Heart left ventricle (tissue), 16 donors: ENCODE measurements around the gene ASMT. TPM values are rescaled to one million over a fixed set of nuclear protein-coding genes. Genes with fewer than 3 reads are reported as not detected.
"Not testable (repeated sequence)": the region's sequence is repeated elsewhere in the genome, so short reads cannot be mapped to it uniquely, and the experiment has no call there.

ENCODE experiments used
- ATAC-seq, 4 donors: fragments of 200-7000 bp; cut with Tn5 transposase; one replicate each; pipeline ENCODE4 v1.9.1; 2020 to 2022; ENCODE audit warnings: moderate library complexity in 4 of 4, mild to moderate bottlenecking in 3 of 4, moderate number of reproducible peaks in 1 of 4
- DNase-seq, 5 donors: peaks; one replicate each; pipeline ENCODE4 v3.0.0-alpha.2; 2020
- H3K27ac ChIP-seq, 12 donors: fragments of 200-600 bp; sonication (generic) in 4 of 12; one replicate each; pipeline versions ENCODE4 v1.5.0 to v1.8.0; 2016 to 2022; ENCODE audit warnings: mild to moderate bottlenecking in 2 of 12
- H3K27me3 ChIP-seq, 9 donors: fragments of 200-600 bp; sonication (generic) in 2 of 9; one replicate each; pipeline versions ENCODE4 v1.5.1 to v1.8.0; 2016 to 2022; ENCODE audit warnings: mild to moderate bottlenecking in 3 of 9
- H3K36me3 ChIP-seq, 9 donors: fragments of 200-600 bp; sonication (generic) in 2 of 9; one replicate each; pipeline versions ENCODE4 v1.5.0 to v1.8.0; 2018 to 2022; ENCODE audit warnings: mild to moderate bottlenecking in 2 of 9
- H3K4me1 ChIP-seq, 12 donors: fragments of 200-600 bp; sonication (generic) in 4 of 12; one replicate each; pipeline versions ENCODE4 v1.5.0 to v1.8.0; 2016 to 2022; ENCODE audit warnings: mild to moderate bottlenecking in 3 of 12
- H3K4me3 ChIP-seq, 12 donors: fragments of 200-600 bp; sonication (generic) in 4 of 12; one replicate each; pipeline versions ENCODE4 v1.5.0 to v1.8.0; 2017 to 2022; ENCODE audit warnings: mild to moderate bottlenecking in 9 of 12, moderate library complexity in 4 of 12
- H3K9me3 ChIP-seq, 12 donors: fragments of 200-600 bp; sonication (generic) in 4 of 12; one replicate each; pipeline versions ENCODE4 v1.5.0 to v1.8.0; 2016 to 2022; ENCODE audit warnings: mild to moderate bottlenecking in 1 of 12
- POLR2A ChIP-seq, 2 donors: fragments of 450-650 bp; IDR thresholded peaks; one replicate each; pipeline ENCODE4 v1.6.1; 2017; ENCODE audit warnings: antibody characterized with exemption in 2 of 2, mild to moderate bottlenecking in 2 of 2, moderate library complexity in 2 of 2
- WGBS, 4 donors: extraction: QIAGEN DNeasy Blood & Tissue Kit in 2 of 4; methylation state at CpG; one replicate each; pipeline versions ENCODE4 v1.1.5 to v1.1.7; 2013 to 2018; 5-methylcytosine and 5-hydroxymethylcytosine counted together
- intact Hi-C, 10 donors: fragments of 100-400 bp; cut with DNase I; formaldehyde crosslinking; loops; one replicate each; pipeline versions ENCODE4 v1.11.1 to v1.14.2; 2022
- long read RNA-seq, 3 donors: library from polyadenylated mRNA; unstranded; transcript quantifications; one replicate each; pipeline ENCODE4 v2.0.0, GENCODE V29; 2020 to 2021
- polyA plus RNA-seq, 2 donors: library from polyadenylated mRNA; stranded (reverse); fragments of 200-250 nt; gene quantifications; one replicate each; pipeline ENCODE4 v1.2.3, GENCODE V29; 2013
- total RNA-seq, 9 donors: library from RNA; depleted of rRNA in 2 of 9; stranded (reverse); fragments of >200 nt in 2 of 9; fragmentation: NEBNext Ultra II Directional in 3 of 9; extraction: Animal tissue kit (Norgen Biotek cat#: 25700) in 3 of 9; gene quantifications; one replicate each; pipeline versions ENCODE4 v1.1.0 to v1.2.4, GENCODE V29; 2016 to 2023
- TF ChIP-seq, protein P1 (sequence below), 12 donors: fragments of 200-600 bp; sonication (generic) in 4 of 12; IDR thresholded peaks; one replicate each; pipeline versions ENCODE4 v1.5.0 to v1.8.0; 2018 to 2022; ENCODE audit warnings: antibody characterized with exemption in 12 of 12, mild to moderate bottlenecking in 5 of 12
- donor health status: ischemic (EF 13 %, LVEDD 7.1; RV severe dilation, severe dysfunction).
- donor health status: healthy with polysubstance abuse.
- donor health status: DM: no; HTN: yes; CAD: no.
- donor health status: DM: no; HTN: no; CAD: no.
- donor health status: ischemic (EF 25% LVEDD 6.9; RV normal size, moderate dysfunction).
- donor health status: ischemic (EF 25% LVEDD 5.7; RV mildly dilated, moderate dysfunction).
- donor health status: healthy.
- donor health status: DM: yes; HTN: yes; CAD: no.
- donor health status: ischemic (EF 35%, LVEDD 5.7; RV mildly dilated, moderate dysfunction).
- donor health status: nonischemic (EF 11% LVEDD 7.7; RV severe dilation, severe dysfunction).
- donor health status: DM: yes; HTN: yes; CAD: no.
- donor health status: PGD.
- donor health status: ischemic (EF 29% LVEDD 5.4; RV normal size, mild dysfunction).
- donor health status: nonischemic (EF 23%, LVEDD 6.1; RV moderate dilation, normal function).

ASMT gene, protein sequence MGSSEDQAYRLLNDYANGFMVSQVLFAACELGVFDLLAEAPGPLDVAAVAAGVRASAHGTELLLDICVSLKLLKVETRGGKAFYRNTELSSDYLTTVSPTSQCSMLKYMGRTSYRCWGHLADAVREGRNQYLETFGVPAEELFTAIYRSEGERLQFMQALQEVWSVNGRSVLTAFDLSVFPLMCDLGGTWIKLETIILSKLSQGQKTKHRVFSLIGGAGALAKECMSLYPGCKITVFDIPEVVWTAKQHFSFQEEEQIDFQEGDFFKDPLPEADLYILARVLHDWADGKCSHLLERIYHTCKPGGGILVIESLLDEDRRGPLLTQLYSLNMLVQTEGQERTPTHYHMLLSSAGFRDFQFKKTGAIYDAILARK
- not detected for total RNA-seq
- polyA plus RNA-seq = under 1 TPM in 1 of 2 donors, not detected in 1; 0.11 TPM
- long read RNA-seq, donor 1 = 0 reads
- long read RNA-seq, donor 2 = 0 reads
- long read RNA-seq, donor 3 = 0 reads

GRCh38 chrX:1614927-1615326 is at the start of gene ASMT:
ASMT (plus strand) TSS chrX:1615059; CDS start chrX:1615200, 141 bp downstream.
- no peak for DNase-seq
- intact Hi-C loops = no loop called here
- no peak for ATAC-seq

DNA sequence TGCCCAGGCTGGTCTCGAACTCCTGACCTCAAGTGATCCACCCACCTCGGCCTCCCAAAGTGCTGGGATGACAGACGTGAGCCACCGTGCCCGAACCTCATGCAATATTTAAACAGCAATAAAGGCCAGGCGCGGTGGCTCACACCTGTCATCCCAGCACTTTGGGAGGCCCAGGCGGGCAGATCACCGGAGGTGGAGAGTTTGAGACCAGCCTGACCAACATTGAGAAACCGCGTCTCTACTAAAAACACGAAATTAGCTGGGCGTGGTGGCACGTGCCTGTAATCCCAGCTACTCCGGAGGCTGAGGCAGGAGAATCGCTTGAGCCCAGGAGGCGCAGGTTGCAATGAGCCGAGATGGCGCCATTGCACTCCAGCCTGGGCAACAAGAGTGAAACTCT is 40.7 kb upstream of the ASMT start:
- not testable (repeated sequence) for H3K27ac ChIP-seq, H3K9me3 ChIP-seq, DNase-seq, H3K27me3 ChIP-seq, H3K4me3 ChIP-seq, H3K36me3 ChIP-seq, ATAC-seq
- peaks cover 0 to 18% (median 0%) of the 10 kb centered on the region in 12 donors for H3K4me1 ChIP-seq
- intact Hi-C loops = loop anchor here in 2 of 10 donors (5.0 to 10.0 kb wide), 2 partner anchors 109 to 117 kb away; no protein-coding TSS in a partner anchor
- 91 to 95% (median 93%) methylated on average over 19 of the region's 19 CpGs for WGBS, 4 donors

More at GRCh38 chrX:1614927-1615326, at the start of gene ASMT:
- Histone ChIP-seq H3K36me3 (no peaks in the 10 kb centered on the region), H3K27me3 (no peaks in the 10 kb centered on the region), H3K4me3 (no peak within 1 kb of the TSS), H3K4me1 (no peaks in the 10 kb centered on the region), H3K9me3 (no peaks in the 10 kb centered on the region), H3K27ac (no peak within 1 kb of the TSS)
- 74 to 83% (median 77%) methylated on average over 12 to 17 of the region's 17 CpGs for WGBS, 4 donors
- TF ChIP-seq, protein P1, sequence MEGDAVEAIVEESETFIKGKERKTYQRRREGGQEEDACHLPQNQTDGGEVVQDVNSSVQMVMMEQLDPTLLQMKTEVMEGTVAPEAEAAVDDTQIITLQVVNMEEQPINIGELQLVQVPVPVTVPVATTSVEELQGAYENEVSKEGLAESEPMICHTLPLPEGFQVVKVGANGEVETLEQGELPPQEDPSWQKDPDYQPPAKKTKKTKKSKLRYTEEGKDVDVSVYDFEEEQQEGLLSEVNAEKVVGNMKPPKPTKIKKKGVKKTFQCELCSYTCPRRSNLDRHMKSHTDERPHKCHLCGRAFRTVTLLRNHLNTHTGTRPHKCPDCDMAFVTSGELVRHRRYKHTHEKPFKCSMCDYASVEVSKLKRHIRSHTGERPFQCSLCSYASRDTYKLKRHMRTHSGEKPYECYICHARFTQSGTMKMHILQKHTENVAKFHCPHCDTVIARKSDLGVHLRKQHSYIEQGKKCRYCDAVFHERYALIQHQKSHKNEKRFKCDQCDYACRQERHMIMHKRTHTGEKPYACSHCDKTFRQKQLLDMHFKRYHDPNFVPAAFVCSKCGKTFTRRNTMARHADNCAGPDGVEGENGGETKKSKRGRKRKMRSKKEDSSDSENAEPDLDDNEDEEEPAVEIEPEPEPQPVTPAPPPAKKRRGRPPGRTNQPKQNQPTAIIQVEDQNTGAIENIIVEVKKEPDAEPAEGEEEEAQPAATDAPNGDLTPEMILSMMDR (IDR thresholded peaks at IDR 0.05) = no peak
- no peak for TF ChIP-seq POLR2A (IDR thresholded peaks at IDR 0.05)

DNA sequence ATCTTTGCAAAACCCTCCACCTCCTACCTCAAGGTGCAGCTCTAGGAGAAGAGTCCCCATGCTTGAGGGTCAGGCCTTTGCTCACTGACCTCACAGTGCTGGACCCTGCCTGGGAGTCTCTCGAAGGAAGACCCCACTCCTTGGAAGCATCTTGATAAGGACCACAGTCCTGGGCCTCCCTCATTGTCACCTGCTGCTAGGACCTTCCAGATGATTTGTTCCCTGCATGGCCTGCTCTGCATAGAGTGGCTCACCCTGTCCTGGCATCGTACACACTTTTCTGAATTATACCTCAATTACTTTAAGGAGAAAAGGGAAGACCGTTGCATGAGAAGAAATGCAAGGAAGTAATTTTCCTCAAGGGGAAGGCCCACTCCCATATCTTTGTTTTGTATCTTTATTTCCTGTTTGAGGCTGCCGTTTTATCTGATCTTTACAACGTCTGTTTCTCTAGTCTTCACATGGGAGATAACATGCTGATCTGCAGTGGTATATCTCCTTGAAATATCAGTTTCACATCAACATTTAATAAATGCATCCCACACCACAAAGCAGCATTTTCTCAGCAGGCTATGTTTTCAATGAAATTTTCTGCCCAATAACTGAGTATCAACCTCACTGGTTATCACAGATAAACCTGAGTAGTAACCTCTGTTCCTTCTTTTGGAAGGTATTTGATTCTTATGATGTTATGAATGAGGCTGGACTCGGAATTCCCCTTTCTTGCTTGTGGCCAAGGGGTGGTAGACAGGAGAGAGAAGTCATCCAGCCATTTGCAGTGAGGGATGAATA is 38.5 kb upstream of the ASMT start:
- peaks cover 0 to 6% (median 0%) of the 10 kb centered on the region in 9 donors for H3K27me3 ChIP-seq
- no peaks in the 10 kb centered on the region for H3K36me3 ChIP-seq
- H3K4me3 ChIP-seq = no peak overlapping the region
- H3K9me3 ChIP-seq = no peaks in the 10 kb centered on the region
- TF ChIP-seq, protein P1 (IDR thresholded peaks at IDR 0.05) = no peak
- TF ChIP-seq POLR2A (IDR thresholded peaks at IDR 0.05) = no peak
- DNase-seq (no peak), ATAC-seq (no peak)
- intact Hi-C loops = loop anchor here in 5 of 10 donors (5.0 to 10.0 kb wide), 4 partner anchors 39 to 119 kb away; partner anchors contain the start of gene P2RY8 (in 1 of the 5)
- 57 to 62% (median 59%) methylated on average over 6 of the region's 6 CpGs for WGBS, 4 donors
- H3K4me1 ChIP-seq = peaks cover 0 to 7% (median 0%) of the 10 kb centered on the region in 12 donors
- H3K27ac ChIP-seq = no peak overlapping the region

DNA sequence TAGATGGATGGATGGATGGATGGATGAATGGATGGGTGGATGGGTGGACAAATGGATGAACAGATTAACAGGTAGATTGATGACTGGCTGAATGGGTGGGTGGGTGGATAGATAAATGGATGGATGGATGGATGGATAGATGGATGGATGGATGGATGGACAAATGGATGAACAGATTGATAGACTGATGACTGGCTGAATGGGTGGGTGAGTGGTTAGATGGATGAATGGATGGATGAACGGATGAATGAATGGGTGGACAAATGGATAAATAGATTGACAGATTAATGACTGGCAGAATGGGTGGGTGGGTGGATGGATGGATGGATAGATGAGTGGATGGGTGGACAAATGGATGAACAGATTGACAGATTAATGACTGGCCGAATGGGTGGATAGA is 37.0 kb upstream of the ASMT start:
- Histone ChIP-seq H3K27ac (no peak overlapping the region), H3K9me3 (no peaks in the 10 kb centered on the region), H3K27me3 (no peaks in the 10 kb centered on the region), H3K36me3 (no peaks in the 10 kb centered on the region), H3K4me3 (no peak overlapping the region), H3K4me1 (peaks cover 0 to 7% (median 0%) of the 10 kb centered on the region in 12 donors)
- DNase-seq = no peak
- WGBS, 4 donors = 47 to 62% (median 55%) methylated on average over 2 of the region's 2 CpGs
- intact Hi-C loops = loop anchor here in 5 of 10 donors (5.0 to 10.0 kb wide), 4 partner anchors 41 to 121 kb away; partner anchors contain the start of gene P2RY8 (in 1 of the 5)
- TF ChIP-seq, protein P1 (IDR thresholded peaks at IDR 0.05) = no peak
- TF ChIP-seq POLR2A (IDR thresholded peaks at IDR 0.05) = no peak
- no peak for ATAC-seq
